ENCODE data around the gene NSUN7. TPM values are rescaled to one million over a fixed set of nuclear protein-coding genes. Genes with fewer than 3 reads are reported as not detected.

Gene NSUN7
- total and polyA plus RNA-seq, 2 of the 13 experiments (the other 11 are each of a cell fraction or from before 2014, with no cell fraction given): 0.05 TPM; not detected in 1

DNA sequence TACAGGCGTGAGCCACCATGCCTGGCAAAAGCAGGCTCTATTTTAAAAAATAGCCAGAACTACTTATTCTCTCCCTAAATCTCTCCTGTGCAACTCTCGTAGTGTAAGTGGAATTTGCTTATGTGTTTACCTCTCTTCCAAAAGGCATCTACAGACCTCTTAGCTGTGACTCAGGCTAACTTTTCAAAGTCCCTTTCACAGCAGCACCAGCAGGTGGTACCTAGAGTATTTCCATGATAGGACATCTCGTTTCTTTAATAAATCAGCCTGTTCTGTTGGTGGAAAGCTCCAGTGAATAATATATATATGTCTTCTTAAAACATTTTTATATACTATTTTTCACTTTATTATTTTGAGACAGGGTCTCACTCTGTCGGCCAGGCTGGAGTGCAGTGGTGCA is 89.0 kb downstream of the NSUN7 start (continued):
- TF ChIP-seq ZSCAN21 (CRISPR knock-in tag; IDR thresholded peaks at IDR 0.05; ENCODE audit: borderline replicate concordance): no peak

DNA sequence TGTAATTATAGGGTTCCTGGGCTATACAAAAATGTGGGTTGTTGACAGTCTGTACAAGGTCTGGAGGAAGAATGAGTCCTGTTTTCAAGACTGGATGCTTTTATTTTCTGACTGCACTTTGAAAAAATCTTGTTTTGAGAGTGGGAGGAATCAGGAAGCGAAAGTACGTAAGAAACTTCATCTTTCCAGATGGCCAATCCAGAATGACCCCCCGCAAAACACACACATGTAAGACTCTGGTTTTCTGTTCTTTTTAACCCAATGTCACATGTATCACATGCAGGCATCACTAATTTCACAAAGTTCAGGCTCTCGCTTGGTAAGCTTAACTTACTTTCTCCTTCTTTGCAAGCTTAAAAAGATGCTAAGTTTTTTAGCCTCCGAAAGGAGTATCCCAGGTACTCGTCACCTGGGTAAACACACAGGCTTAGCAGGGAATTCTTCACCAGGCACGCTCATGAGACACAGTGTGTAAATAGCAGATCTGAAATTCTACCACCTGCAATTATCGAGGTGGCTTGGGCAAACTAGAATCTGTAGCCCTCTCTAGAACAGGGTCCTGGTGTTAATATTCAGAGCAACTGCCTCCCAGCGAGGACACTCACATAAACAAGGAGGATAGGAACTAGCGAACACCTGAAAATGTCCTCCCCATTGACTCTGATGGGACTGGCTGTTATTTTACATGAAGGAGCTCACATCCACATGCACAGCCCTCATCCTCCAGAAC is 90.7 kb downstream of the NSUN7 start:
- Histone ChIP-seq H3K4me2 (ENCODE audit: low read depth, low read length) (no peak overlapping the region), H3K79me2 (ENCODE audit: insufficient read depth, low read length) (no peaks in the 10 kb centered on the region), H3K9ac (ENCODE audit: insufficient read depth, low read depth, low read length) (no peak overlapping the region), H2AFZ (ENCODE audit: low read length) (no peak overlapping the region), H3K4me3 (replicated peaks in 1 of 3; ENCODE audit: insufficient read depth in 1 of 3, low read depth in 2 of 3, low read length in 3 of 3) (no peak overlapping the region), H4K20me1 (ENCODE audit: insufficient read depth, low read length) (no peaks in the 10 kb centered on the region), H3K27ac (ENCODE audit: extremely low read length, insufficient read depth, low read length) (no peak overlapping the region), H3K27me3 (ENCODE audit: control insufficient read depth in 1 of 2, insufficient read depth in 2 of 2, low read length in 2 of 2) (no peaks in the 10 kb centered on the region), H3K9me3 (ENCODE audit: low read length) (no peaks in the 10 kb centered on the region), H3K36me3 (replicated peaks in 1 of 2; ENCODE audit: control insufficient read depth in 1 of 2, insufficient read depth in 2 of 2, low read length in 2 of 2) (0 out of 5 replicates have a peak, but pooled peaks cover 1 to 5% of the 10 kb centered on the region in 2 experiments), H3K4me1 (ENCODE audit: insufficient read depth, low read length) (peaks cover 17% of the 10 kb centered on the region)
- DNase-seq (ENCODE audit: low spot score): no peak
- no peak for ATAC-seq
- ChIA-PET POLR2A (interaction anchor here (0.6 kb wide), 1 partner anchor 9 kb away, joined by 3 read pairs; no protein-coding TSS in a partner anchor), CTCF (ENCODE audit: low intra/inter-chr PET ratio, low total read pairs) (interaction anchor here (1.5 kb wide), 1 partner anchor 57 kb away, joined by 5 read pairs; no protein-coding TSS in a partner anchor)
- intact Hi-C loops (cut with micrococcal nuclease; ENCODE audit: unreplicated experiment): no loop called here
- no TSS peak for BruUV-seq (replicated peaks)
- in situ Hi-C loops (cut with HindIII; ENCODE audit: extremely low pct_ligation_motif_present, low pct_unique_long_range_greater_than_20kb): no loop called here
- no peak for FAIRE-seq
- no peak for TF ChIP-seq SPEN (CRISPR knock-in tag; IDR thresholded peaks at IDR 0.05; ENCODE audit: low read depth)
- TF ChIP-seq, protein P1, sequence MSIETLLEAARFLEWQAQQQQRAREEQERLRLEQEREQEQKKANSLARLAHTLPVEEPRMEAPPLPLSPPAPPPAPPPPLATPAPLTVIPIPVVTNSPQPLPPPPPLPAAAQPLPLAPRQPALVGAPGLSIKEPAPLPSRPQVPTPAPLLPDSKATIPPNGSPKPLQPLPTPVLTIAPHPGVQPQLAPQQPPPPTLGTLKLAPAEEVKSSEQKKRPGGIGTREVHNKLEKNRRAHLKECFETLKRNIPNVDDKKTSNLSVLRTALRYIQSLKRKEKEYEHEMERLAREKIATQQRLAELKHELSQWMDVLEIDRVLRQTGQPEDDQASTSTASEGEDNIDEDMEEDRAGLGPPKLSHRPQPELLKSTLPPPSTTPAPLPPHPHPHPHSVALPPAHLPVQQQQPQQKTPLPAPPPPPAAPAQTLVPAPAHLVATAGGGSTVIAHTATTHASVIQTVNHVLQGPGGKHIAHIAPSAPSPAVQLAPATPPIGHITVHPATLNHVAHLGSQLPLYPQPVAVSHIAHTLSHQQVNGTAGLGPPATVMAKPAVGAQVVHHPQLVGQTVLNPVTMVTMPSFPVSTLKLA (IDR thresholded peaks at IDR 0.05): peak; percentile 45; the same call in 1 of the 2 replicates
- 90% methylated on average over 10 of the region's 10 CpGs for WGBS (ENCODE audit: low lambda C conversion rate)

All from HepG2 (cell line).